A549 (cell line): ENCODE data around the gene NR3C1. TPM values are rescaled to one million over a fixed set of nuclear protein-coding genes. Genes with fewer than 3 reads are reported as not detected.

Experiments
- ATAC-seq, 2 experiments: fragments of 200-7000 bp in 1 of 2; fragments of >200 bp in 1 of 2; cut with Nextera tagmentation in 1 of 2; cut with Tn5 transposase in 1 of 2; 3 replicates each; pipeline versions ENCODE4 v1.8.0 to v1.9.1; 2018 to 2020; ENCODE audit warnings: mild to moderate bottlenecking in 1 of 2, moderate library complexity in 1 of 2
- CTCF ChIA-PET: fragments of 300-600 bp; sonication (Branson Sonifier 250); formaldehyde crosslinking; extraction: SDS; loops from one replicate; lab custom pipeline; 2021; ENCODE audit warnings: antibody characterized with exemption, inconsistent platforms; lab: Yijun Ruan, JAX
- POLR2A ChIA-PET: fragments of 350-600 bp; formaldehyde crosslinking; extraction: SDS; loops from one replicate; lab custom pipeline; 2021; ENCODE audit warnings: antibody characterized with exemption, inconsistent platforms; lab: Yijun Ruan, JAX
- DNase-seq, 2 experiments: peaks; one replicate each; pipeline versions ENCODE4 v3.0.0 to v3.0.0-alpha.2; 2011 to 2016; ENCODE audit warnings: low read depth in 1 of 2, low spot score in 1 of 2
- FAIRE-seq: peaks from 2 replicates; lab custom pipeline; 2011; peaks lifted over from hg19 to GRCh38; lab: Jason Lieb, UNC
- H3K27ac ChIP-seq, 2 experiments: fragments of >200 bp; sonication (Bioruptor Twin); formaldehyde crosslinking; 3 replicates each; pipeline ENCODE4 v1.5.1; 2016 to 2017
- H3K4me1 ChIP-seq: fragments of >200 bp; sonication (Bioruptor Twin); formaldehyde crosslinking; 3 replicates; pipeline ENCODE4 v1.6.1; 2016
- H3K4me2 ChIP-seq: fragments of >200 bp; sonication (Bioruptor Twin); formaldehyde crosslinking; 3 replicates; pipeline ENCODE4 v1.6.1; 2016
- H3K4me3 ChIP-seq: fragments of >200 bp; sonication (Bioruptor Twin); formaldehyde crosslinking; 3 replicates; pipeline ENCODE4 v1.5.1; 2016
- H3K9me3 ChIP-seq: fragments of >200 bp; sonication (Bioruptor Twin); formaldehyde crosslinking; 3 replicates; pipeline ENCODE4 v1.6.1; 2016
- CBX2 ChIP-seq: fragments of 200-600 bp; sonication (generic); IDR thresholded peaks from 2 replicates; pipeline ENCODE4 v1.6.1; 2016; ENCODE audit warnings: low read depth, mild to moderate bottlenecking, borderline replicate concordance
- CBX8 ChIP-seq: fragments of 200-600 bp; sonication (generic); IDR thresholded peaks from 2 replicates; pipeline ENCODE4 v1.6.1; 2016
- CEBPB ChIP-seq, 2 experiments: fragments of >200 bp in 1 of 2; sonication (Bioruptor Twin) in 1 of 2; formaldehyde crosslinking in 1 of 2; IDR thresholded peaks; 2 replicates each; pipeline ENCODE4 v1.6.1; 2012 to 2016
- CHD2 ChIP-seq: fragments of 150-350 bp; IDR thresholded peaks from 2 replicates; pipeline ENCODE4 v1.6.1; 2014; ENCODE audit warnings: low read length; ENCODE audit not compliant: partially characterized antibody
- CHD4 ChIP-seq: fragments of 200-600 bp; sonication (generic); IDR thresholded peaks from 2 replicates; pipeline ENCODE4 v1.6.1; 2016; ENCODE audit warnings: antibody characterized with exemption, mild to moderate bottlenecking, borderline replicate concordance
- EHF ChIP-seq: fragments of 250-450 bp; sonication (Bioruptor Pico); IDR thresholded peaks from 2 replicates; pipeline ENCODE4 v1.5.0; 2020; ENCODE audit warnings: mild to moderate bottlenecking
- HES2 ChIP-seq: fragments of >200 bp; sonication (Bioruptor Twin); formaldehyde crosslinking; IDR thresholded peaks from 2 replicates; pipeline ENCODE4 v1.6.1; 2016
- HMGXB4 ChIP-seq: fragments of 250-450 bp; sonication (Bioruptor Pico); IDR thresholded peaks from 2 replicates; pipeline ENCODE4 v1.5.0; 2021; ENCODE audit warnings: mild to moderate bottlenecking, moderate library complexity, borderline replicate concordance
- KDM1A ChIP-seq: fragments of 200-600 bp; sonication (generic); IDR thresholded peaks from 2 replicates; pipeline ENCODE4 v1.6.1; 2016; ENCODE audit warnings: low read depth, mild to moderate bottlenecking
- MAFK ChIP-seq: fragments of 450-650 bp; IDR thresholded peaks from 2 replicates; pipeline ENCODE4 v1.6.1; 2014; ENCODE audit not compliant: partially characterized antibody
- MAX ChIP-seq: IDR thresholded peaks from 2 replicates; pipeline ENCODE4 v1.6.1; 2012
- SREBF2 ChIP-seq: fragments of 450-650 bp; IDR thresholded peaks from 2 replicates; pipeline ENCODE4 v1.6.1; 2014; ENCODE audit warnings: mild to moderate bottlenecking, moderate library complexity
- ZNF302 ChIP-seq: fragments of 250-450 bp; sonication (Bioruptor Pico); IDR thresholded peaks from 2 replicates; pipeline ENCODE4 v1.9.0; 2021; ENCODE audit warnings: inconsistent platforms, mild to moderate bottlenecking, moderate library complexity
- WGBS: methylation state at CpG from one replicate; pipeline ENCODE4 v1.1.6; 2017; ENCODE audit errors: missing lambda C conversion rate; 5-methylcytosine and 5-hydroxymethylcytosine counted together
- polyA plus RNA-seq, 4 experiments: library from polyadenylated mRNA; depleted of rRNA in 3 of 4; stranded (reverse); fragments of >200 nt; fragmentation: RNase III in 1 of 4; extraction: RNeasy Plus Mini Kit Qiagen cat#74134 plus additional on column Dnase treatment in 1 of 4; gene quantifications; 2 replicates in 3 of 4; 3 replicates in 1 of 4; pipeline ENCODE4 v1.2.3, GENCODE V29; 2011 to 2017
- TF ChIP-seq, protein P1 (sequence below): fragments of 200-600 bp; sonication (generic); IDR thresholded peaks from 2 replicates; pipeline ENCODE4 v1.6.1; 2016; ENCODE audit warnings: antibody characterized with exemption, mild to moderate bottlenecking, moderate library complexity

The NR3C1 gene
- polyA plus RNA-seq, 2 of the 4 experiments (the other 2 are of a cell fraction): 46.5 to 73.0 TPM

GRCh38 chr5:143435210-143435657 is 31.7 kb upstream of the NR3C1 start:
- H3K4me3 ChIP-seq: no peak overlapping the region
- WGBS: 93% methylated on average over 6 of the region's 6 CpGs
- H3K9me3 ChIP-seq: no peaks in the 10 kb centered on the region
- ChIA-PET POLR2A (no interaction called here), CTCF (no interaction called here)
- no peak for DNase-seq
- no peak for FAIRE-seq
- no peak for ATAC-seq
- peaks cover 54% of the 10 kb centered on the region for H3K4me1 ChIP-seq
- H3K4me2 ChIP-seq: peak overlapping the region; percentile 42; the same call in 2 of the 3 replicates
- TF ChIP-seq SREBF2 (no peak), ZNF302 (CRISPR knock-in tag) (no peak), HES2 (no peak)
- TF ChIP-seq, protein P1, sequence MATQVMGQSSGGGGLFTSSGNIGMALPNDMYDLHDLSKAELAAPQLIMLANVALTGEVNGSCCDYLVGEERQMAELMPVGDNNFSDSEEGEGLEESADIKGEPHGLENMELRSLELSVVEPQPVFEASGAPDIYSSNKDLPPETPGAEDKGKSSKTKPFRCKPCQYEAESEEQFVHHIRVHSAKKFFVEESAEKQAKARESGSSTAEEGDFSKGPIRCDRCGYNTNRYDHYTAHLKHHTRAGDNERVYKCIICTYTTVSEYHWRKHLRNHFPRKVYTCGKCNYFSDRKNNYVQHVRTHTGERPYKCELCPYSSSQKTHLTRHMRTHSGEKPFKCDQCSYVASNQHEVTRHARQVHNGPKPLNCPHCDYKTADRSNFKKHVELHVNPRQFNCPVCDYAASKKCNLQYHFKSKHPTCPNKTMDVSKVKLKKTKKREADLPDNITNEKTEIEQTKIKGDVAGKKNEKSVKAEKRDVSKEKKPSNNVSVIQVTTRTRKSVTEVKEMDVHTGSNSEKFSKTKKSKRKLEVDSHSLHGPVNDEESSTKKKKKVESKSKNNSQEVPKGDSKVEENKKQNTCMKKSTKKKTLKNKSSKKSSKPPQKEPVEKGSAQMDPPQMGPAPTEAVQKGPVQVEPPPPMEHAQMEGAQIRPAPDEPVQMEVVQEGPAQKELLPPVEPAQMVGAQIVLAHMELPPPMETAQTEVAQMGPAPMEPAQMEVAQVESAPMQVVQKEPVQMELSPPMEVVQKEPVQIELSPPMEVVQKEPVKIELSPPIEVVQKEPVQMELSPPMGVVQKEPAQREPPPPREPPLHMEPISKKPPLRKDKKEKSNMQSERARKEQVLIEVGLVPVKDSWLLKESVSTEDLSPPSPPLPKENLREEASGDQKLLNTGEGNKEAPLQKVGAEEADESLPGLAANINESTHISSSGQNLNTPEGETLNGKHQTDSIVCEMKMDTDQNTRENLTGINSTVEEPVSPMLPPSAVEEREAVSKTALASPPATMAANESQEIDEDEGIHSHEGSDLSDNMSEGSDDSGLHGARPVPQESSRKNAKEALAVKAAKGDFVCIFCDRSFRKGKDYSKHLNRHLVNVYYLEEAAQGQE: no peak
- peak overlapping the region; percentile 12 to 82; a peak in 4 of 6 replicates for H3K27ac ChIP-seq

DNA sequence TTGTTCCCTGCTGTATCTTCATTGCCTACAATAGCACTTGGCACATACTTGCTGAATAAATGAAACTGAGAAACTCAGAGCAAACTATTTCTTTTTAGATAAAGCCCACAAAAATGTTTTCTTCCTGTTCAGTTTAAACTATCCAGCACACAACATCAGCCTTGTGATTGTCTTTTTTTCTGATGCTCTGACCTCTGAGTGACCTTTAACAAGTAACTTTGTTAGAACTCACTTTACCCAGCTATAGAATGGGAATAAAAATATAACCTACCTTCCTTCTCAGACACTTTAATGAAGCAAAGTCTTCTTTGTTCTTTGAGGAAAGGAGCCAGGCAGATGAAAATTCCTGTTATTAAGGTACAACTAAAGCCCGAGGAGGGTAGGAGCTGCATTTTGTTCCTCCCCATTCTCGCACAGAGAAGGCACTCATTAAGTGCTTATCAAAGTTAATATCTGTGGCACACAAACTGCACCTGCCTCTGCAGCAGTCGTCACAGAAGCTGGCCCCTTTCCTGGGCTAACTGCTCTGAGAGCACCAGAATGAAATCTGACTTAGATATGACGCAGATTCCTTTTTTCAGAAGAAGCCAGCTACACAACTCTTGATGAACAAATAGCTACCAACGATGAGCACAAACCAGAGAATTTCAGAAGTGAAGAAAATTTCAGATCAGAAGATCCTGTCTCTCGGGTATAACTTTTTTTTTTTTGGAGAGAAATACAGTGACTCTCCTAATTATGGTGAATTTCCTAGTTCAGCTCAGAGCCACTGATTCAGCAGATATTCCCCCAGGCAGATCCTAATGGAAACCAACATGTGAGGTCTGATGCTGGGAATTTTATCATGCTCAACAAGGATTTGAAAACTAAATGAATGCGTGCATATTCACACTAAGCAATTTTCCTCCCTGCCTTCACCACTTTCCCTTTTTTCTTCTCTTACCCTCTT is 31.0 kb upstream of the NR3C1 start:
- CTCF ChIA-PET: interaction anchor here (0.9 to 1.3 kb wide), 4 partner anchors 15 to 61 kb away, joined by 3 to 4 read pairs (median 3); partner anchors contain the start of gene NR3C1
- ATAC-seq (no peak), DNase-seq (no peak), FAIRE-seq (no peak)
- Histone ChIP-seq H3K9me3 (no peaks in the 10 kb centered on the region), H3K4me1 (peaks cover 54% of the 10 kb centered on the region), H3K4me2 (peak overlapping the region; percentile 42; the same call in 2 of the 3 replicates), H3K4me3 (no peak overlapping the region), H3K27ac (peak overlapping the region; percentile 12 to 82; a peak in 4 of 6 replicates)
- WGBS: 72% methylated on average over 7 of the region's 7 CpGs
- POLR2A ChIA-PET: no interaction called here
- peak; percentile 84; the same call in 1 of the 2 replicates for TF ChIP-seq KDM1A
- no peak for TF ChIP-seq CEBPB (IDR thresholded peaks at IDR 0.05)
- TF ChIP-seq CBX2: no peak
- TF ChIP-seq CHD2: no peak

GRCh38 chr5:143433670-143434069 is 30.2 kb upstream of the NR3C1 start:
- no peak for FAIRE-seq
- CTCF ChIA-PET: interaction anchor here (0.6 to 1.3 kb wide), 5 partner anchors 12 to 30 kb away, joined by 3 to 5 read pairs (median 3); partner anchors contain the start of gene NR3C1

More at GRCh38 chr5:143433670-143434069, 30.2 kb upstream of the NR3C1 start:
- peaks cover 54% of the 10 kb centered on the region for H3K4me1 ChIP-seq
- no peaks in the 10 kb centered on the region for H3K9me3 ChIP-seq
- DNase-seq: no peak
- peak in 1 of 2 experiments; percentile 14; a peak in 2 of 6 replicates for ATAC-seq
- POLR2A ChIA-PET: interaction anchor here (1.2 kb wide), 1 partner anchor 30 kb away, joined by 6 read pairs; the partner anchor contains the start of gene NR3C1
- 98% methylated on average over 2 of the region's 2 CpGs for WGBS
- H3K4me3 ChIP-seq: no peak overlapping the region
- H3K27ac ChIP-seq: peak overlapping the region; percentile 31 to 82; a peak in 5 of 6 replicates
- peak overlapping the region; percentile 80 for H3K4me2 ChIP-seq
- no peak for TF ChIP-seq MAX
- TF ChIP-seq CBX8: no peak
- no peak for TF ChIP-seq MAFK
- TF ChIP-seq SREBF2: no peak
- TF ChIP-seq EHF (CRISPR knock-in tag): no peak
- no peak for TF ChIP-seq HMGXB4 (CRISPR knock-in tag)
- TF ChIP-seq CHD4: no peak
